HEK293 (cell line): ENCODE data around the gene ZNF783.
A peak's percentile ranks its signal among the peaks of the same experiment; 100 is the strongest.

Experiments used
- ATF2 ChIP-seq: fragments of 450-650 bp; formaldehyde crosslinking; IDR thresholded peaks from 2 replicates; pipeline ENCODE4 v1.5.1; 2016; ENCODE audit warnings: missing biosample characterization, missing genetic modification characterization, low read depth
- GLI2 ChIP-seq: fragments of 450-650 bp; formaldehyde crosslinking; IDR thresholded peaks from 2 replicates; pipeline ENCODE4; 2017; ENCODE audit warnings: missing biosample characterization, missing genetic modification characterization, low read depth, borderline replicate concordance
- IKZF3 ChIP-seq: fragments of 450-650 bp; IDR thresholded peaks from 2 replicates; pipeline ENCODE4 v1.5.0; 2018; ENCODE audit warnings: missing biosample characterization, mild to moderate bottlenecking, missing genetic modification characterization, moderate library complexity
- SALL2 ChIP-seq: fragments of 450-650 bp; formaldehyde crosslinking; IDR thresholded peaks from 2 replicates; pipeline ENCODE4 v1.5.0; 2017; ENCODE audit warnings: missing biosample characterization, mild to moderate bottlenecking, missing genetic modification characterization, borderline replicate concordance
- YY2 ChIP-seq: fragments of 450-650 bp; formaldehyde crosslinking; IDR thresholded peaks from 2 replicates; pipeline ENCODE4 v1.5.1; 2016; ENCODE audit warnings: missing biosample characterization, missing genetic modification characterization
- ZBTB44 ChIP-seq: fragments of 450-650 bp; IDR thresholded peaks from 2 replicates; pipeline ENCODE4 v1.5.1; 2018; ENCODE audit warnings: missing biosample characterization, mild to moderate bottlenecking, missing genetic modification characterization
- ZFP3 ChIP-seq: fragments of 450-650 bp; formaldehyde crosslinking; IDR thresholded peaks from 2 replicates; pipeline ENCODE4 v1.5.1; 2016; ENCODE audit warnings: low read depth, missing biosample characterization, missing genetic modification characterization
- ZFP37 ChIP-seq: fragments of 450-650 bp; formaldehyde crosslinking; IDR thresholded peaks from 2 replicates; pipeline ENCODE4 v1.5.1; 2016; ENCODE audit warnings: missing biosample characterization, missing genetic modification characterization
- ZNF112 ChIP-seq: fragments of 450-650 bp; formaldehyde crosslinking; IDR thresholded peaks from 2 replicates; pipeline ENCODE4 v1.5.0; 2017; ENCODE audit warnings: missing biosample characterization, missing genetic modification characterization
- ZNF132 ChIP-seq: fragments of 450-650 bp; formaldehyde crosslinking; IDR thresholded peaks from 2 replicates; pipeline ENCODE4 v1.5.1; 2017; ENCODE audit warnings: missing biosample characterization, missing genetic modification characterization, borderline replicate concordance
- ZNF16 ChIP-seq: fragments of 450-650 bp; formaldehyde crosslinking; IDR thresholded peaks from 2 replicates; pipeline ENCODE4 v1.5.1; 2016; ENCODE audit warnings: low read depth, missing biosample characterization, missing genetic modification characterization
- ZNF2 ChIP-seq: fragments of 450-650 bp; formaldehyde crosslinking; IDR thresholded peaks from 2 replicates; pipeline ENCODE4 v1.5.1; 2016; ENCODE audit warnings: missing biosample characterization, missing genetic modification characterization
- ZNF214 ChIP-seq: fragments of 450-650 bp; formaldehyde crosslinking; IDR thresholded peaks from 2 replicates; pipeline ENCODE4 v1.5.1; 2017; ENCODE audit warnings: missing biosample characterization, mild to moderate bottlenecking, missing genetic modification characterization, borderline replicate concordance
- ZNF239 ChIP-seq: fragments of 450-650 bp; formaldehyde crosslinking; IDR thresholded peaks from 2 replicates; pipeline ENCODE4 v1.5.1; 2016; ENCODE audit warnings: missing biosample characterization, missing genetic modification characterization
- ZNF26 ChIP-seq: fragments of 450-650 bp; formaldehyde crosslinking; IDR thresholded peaks from 2 replicates; pipeline ENCODE4 v1.5.1; 2016; ENCODE audit warnings: missing biosample characterization, missing genetic modification characterization
- ZNF266 ChIP-seq: fragments of 450-650 bp; formaldehyde crosslinking; IDR thresholded peaks from 2 replicates; pipeline ENCODE4 v1.5.1; 2016; ENCODE audit warnings: missing biosample characterization, missing genetic modification characterization, low read depth
- ZNF302 ChIP-seq: fragments of 450-650 bp; formaldehyde crosslinking; IDR thresholded peaks from 2 replicates; pipeline ENCODE4 v1.5.1; 2016; ENCODE audit warnings: missing biosample characterization, missing genetic modification characterization, low read depth
- ZNF350 ChIP-seq: fragments of 450-650 bp; formaldehyde crosslinking; IDR thresholded peaks from 2 replicates; pipeline ENCODE4 v1.5.0; 2017; ENCODE audit warnings: missing biosample characterization, mild to moderate bottlenecking, missing genetic modification characterization
- ZNF362 ChIP-seq: fragments of 450-650 bp; formaldehyde crosslinking; IDR thresholded peaks from 2 replicates; pipeline ENCODE4 v1.5.1; 2016; ENCODE audit warnings: missing biosample characterization, missing genetic modification characterization
- ZNF366 ChIP-seq: fragments of 450-650 bp; formaldehyde crosslinking; conservative IDR thresholded peaks from 2 replicates; pipeline ENCODE4 v1.5.1; 2016; ENCODE audit warnings: missing biosample characterization, missing genetic modification characterization
- ZNF449 ChIP-seq: fragments of 450-650 bp; formaldehyde crosslinking; IDR thresholded peaks from 2 replicates; pipeline ENCODE4 v1.5.1; 2017; ENCODE audit warnings: missing biosample characterization, mild to moderate bottlenecking, missing genetic modification characterization, moderate library complexity
- ZNF48 ChIP-seq: fragments of 450-650 bp; formaldehyde crosslinking; IDR thresholded peaks from 2 replicates; pipeline ENCODE4 v1.5.1; 2016; ENCODE audit warnings: missing biosample characterization, missing genetic modification characterization
- ZNF521 ChIP-seq: fragments of 450-650 bp; formaldehyde crosslinking; IDR thresholded peaks from 2 replicates; pipeline ENCODE4 v1.5.1; 2017; ENCODE audit warnings: missing biosample characterization, mild to moderate bottlenecking, missing genetic modification characterization
- ZNF610 ChIP-seq: fragments of 450-650 bp; formaldehyde crosslinking; IDR thresholded peaks from 2 replicates; pipeline ENCODE4 v1.5.1; 2016; ENCODE audit warnings: missing biosample characterization, missing genetic modification characterization, borderline replicate concordance
- ZNF621 ChIP-seq: fragments of 450-650 bp; formaldehyde crosslinking; IDR thresholded peaks from 2 replicates; pipeline ENCODE4 v1.5.1; 2017; ENCODE audit warnings: missing biosample characterization, missing genetic modification characterization
- ZNF654 ChIP-seq: fragments of 450-650 bp; formaldehyde crosslinking; IDR thresholded peaks from 2 replicates; pipeline ENCODE4 v1.5.1; 2016; ENCODE audit warnings: low read depth, missing biosample characterization, missing genetic modification characterization
- ZNF701 ChIP-seq: fragments of 450-650 bp; formaldehyde crosslinking; IDR thresholded peaks from 2 replicates; pipeline ENCODE4 v1.5.1; 2016; ENCODE audit warnings: missing biosample characterization, missing genetic modification characterization
- ZNF704 ChIP-seq: fragments of 450-650 bp; formaldehyde crosslinking; IDR thresholded peaks from 2 replicates; pipeline ENCODE4 v1.5.1; 2016; ENCODE audit warnings: missing biosample characterization, missing genetic modification characterization
- ZNF777 ChIP-seq: fragments of 450-650 bp; formaldehyde crosslinking; IDR thresholded peaks from 2 replicates; pipeline ENCODE4 v1.5.1; 2017; ENCODE audit warnings: missing biosample characterization, missing genetic modification characterization, borderline replicate concordance
- ZSCAN18 ChIP-seq: fragments of 450-650 bp; formaldehyde crosslinking; IDR thresholded peaks from 2 replicates; pipeline ENCODE4 v1.5.1; 2016; ENCODE audit warnings: missing biosample characterization, missing genetic modification characterization

ZNF783 gene

GRCh38 chr7:149261829-149262617 lies at the start of gene ZNF783 (continued):
- no peak for TF ChIP-seq ZNF239 (tag by site-specific recombination)
- TF ChIP-seq ZNF610 (tag by site-specific recombination): no peak
- TF ChIP-seq ZNF350: peak; percentile 99
- no peak for TF ChIP-seq YY2 (tag by site-specific recombination)
- TF ChIP-seq ZNF621 (tag by site-specific recombination): no peak
- TF ChIP-seq ZNF48 (tag by site-specific recombination): no peak
- TF ChIP-seq ZSCAN18: no peak
- TF ChIP-seq ZNF214 (tag by site-specific recombination): no peak
- no peak for TF ChIP-seq ZNF704 (tag by site-specific recombination)
- TF ChIP-seq ZNF112 (tag by site-specific recombination): no peak
- no peak for TF ChIP-seq ZNF132 (tag by site-specific recombination)
- TF ChIP-seq ZBTB44 (tag by site-specific recombination): 0 out of 2 replicates have a peak, but pooled peaks have one; percentile 29
- TF ChIP-seq ZFP37 (tag by site-specific recombination): no peak
- TF ChIP-seq ZNF701: no peak
- TF ChIP-seq ZNF362 (tag by site-specific recombination): no peak
- TF ChIP-seq ZNF777 (tag by site-specific recombination): no peak
- no peak; the same call in 1 of the 2 replicates for TF ChIP-seq IKZF3
- TF ChIP-seq ATF2 (tag by site-specific recombination): no peak
- TF ChIP-seq SALL2 (tag by site-specific recombination): no peak
- no peak for TF ChIP-seq ZNF266 (tag by site-specific recombination)
- TF ChIP-seq ZNF302 (tag by site-specific recombination): no peak
- no peak for TF ChIP-seq ZNF26 (tag by site-specific recombination)
- no peak for TF ChIP-seq GLI2 (tag by site-specific recombination)
- no peak for TF ChIP-seq ZFP3
- no peak for TF ChIP-seq ZNF521 (tag by site-specific recombination)
- TF ChIP-seq ZNF16 (tag by site-specific recombination): no peak
- TF ChIP-seq ZNF449 (tag by site-specific recombination): peak; percentile 94
- no peak for TF ChIP-seq ZNF366 (tag by site-specific recombination)
- no peak for TF ChIP-seq ZNF654 (tag by site-specific recombination)
- TF ChIP-seq ZNF2: no peak
